ENCODE data around the gene PNLIPRP1.

DNA sequence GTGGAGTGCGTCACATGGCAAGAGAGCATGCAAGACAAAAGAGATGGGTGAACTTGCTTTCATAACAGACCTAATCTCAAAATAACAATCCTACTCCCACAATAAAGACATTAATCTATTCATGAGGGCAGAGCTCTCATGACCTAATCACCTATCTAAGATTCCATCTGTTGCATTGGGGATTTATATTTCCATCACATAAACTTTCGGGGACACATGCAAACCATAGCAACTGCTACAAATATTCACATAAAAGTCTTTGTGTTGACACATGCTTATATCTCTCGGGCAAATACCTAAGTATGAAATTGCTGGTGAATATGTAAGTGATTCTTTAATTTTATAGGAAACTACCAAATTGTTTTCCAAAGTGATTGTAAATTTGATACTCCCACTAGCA, 16.0 kb upstream of the PNLIPRP1 start:
- TF ChIP-seq POLR2A (IDR thresholded peaks at IDR 0.05) (no peak), CTCF (IDR thresholded peaks at IDR 0.05) (no peak), EP300 (IDR thresholded peaks at IDR 0.05) (no peak)

All from tibial nerve (tissue), 4 donors.